KOPT-K1 (cell line): ENCODE results near the gene MAPKAP1.

ENCODE experiments used
- H3K27ac ChIP-seq: fragments of 200-600 bp; sonication (generic); 2 replicates; pipeline ENCODE4 v1.5.1; 2016; ENCODE audit warnings: antibody characterized with exemption, mild to moderate bottlenecking, low read depth, low read length; ENCODE audit not compliant: poor library complexity, severe bottlenecking
- H3K36me3 ChIP-seq: fragments of 200-600 bp; sonication (generic); 2 replicates; pipeline ENCODE4 v1.5.1; 2017; ENCODE audit warnings: antibody characterized with exemption, mild to moderate bottlenecking, low read length, moderate library complexity; ENCODE audit not compliant: insufficient read depth
- H3K9me3 ChIP-seq: fragments of 200-600 bp; sonication (generic); 2 replicates; pipeline ENCODE4 v1.5.1; 2017; ENCODE audit warnings: antibody characterized with exemption, low read length, mild to moderate bottlenecking; ENCODE audit not compliant: insufficient read depth, poor library complexity, severe bottlenecking

Gene MAPKAP1

DNA sequence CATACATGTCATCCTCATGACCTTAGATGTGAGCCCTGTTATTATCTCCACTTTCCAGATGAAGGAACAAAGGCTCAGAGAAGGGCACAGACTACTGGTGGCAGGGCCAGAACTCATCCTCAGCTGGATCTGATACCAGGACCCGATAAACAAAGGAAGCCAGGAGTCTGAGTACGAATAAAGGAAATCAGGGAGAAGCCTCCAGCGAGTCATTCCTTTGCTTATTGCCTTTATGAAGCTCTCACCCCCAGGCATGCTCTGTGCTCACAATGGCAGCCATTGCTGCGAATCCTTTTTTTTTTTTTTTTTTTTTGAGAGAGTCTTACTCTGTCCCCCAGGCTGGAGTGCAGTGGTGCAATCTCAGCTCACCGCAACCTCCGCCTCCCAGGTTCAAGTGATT is 315.3 kb downstream of the MAPKAP1 start:
- no peaks in the 10 kb centered on the region for H3K9me3 ChIP-seq
- H3K36me3 ChIP-seq, result no peaks in the 10 kb centered on the region
- H3K27ac ChIP-seq, result no peak overlapping the region

DNA sequence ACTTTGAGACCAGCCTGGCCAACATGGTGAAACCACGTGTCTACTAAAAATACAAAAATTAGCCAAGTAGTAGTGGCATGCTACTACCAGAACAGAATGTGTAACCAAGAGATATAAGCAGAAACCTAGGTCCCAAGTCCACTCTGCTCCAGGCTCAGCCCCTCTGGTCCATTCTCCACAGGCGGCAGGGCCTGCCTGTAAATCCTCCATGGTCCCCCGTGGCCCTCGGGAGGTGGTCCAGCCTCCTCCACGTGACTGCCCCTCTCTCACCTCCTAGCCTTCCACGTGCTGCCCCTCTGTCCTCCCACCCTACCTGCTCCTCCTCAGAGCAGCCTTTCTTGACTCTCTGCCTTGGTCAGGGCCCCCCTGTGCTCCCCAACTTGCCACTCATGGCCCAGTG is 318.0 kb downstream of the MAPKAP1 start:
- no peak overlapping the region for H3K27ac ChIP-seq
- no peaks in the 10 kb centered on the region for H3K9me3 ChIP-seq

DNA sequence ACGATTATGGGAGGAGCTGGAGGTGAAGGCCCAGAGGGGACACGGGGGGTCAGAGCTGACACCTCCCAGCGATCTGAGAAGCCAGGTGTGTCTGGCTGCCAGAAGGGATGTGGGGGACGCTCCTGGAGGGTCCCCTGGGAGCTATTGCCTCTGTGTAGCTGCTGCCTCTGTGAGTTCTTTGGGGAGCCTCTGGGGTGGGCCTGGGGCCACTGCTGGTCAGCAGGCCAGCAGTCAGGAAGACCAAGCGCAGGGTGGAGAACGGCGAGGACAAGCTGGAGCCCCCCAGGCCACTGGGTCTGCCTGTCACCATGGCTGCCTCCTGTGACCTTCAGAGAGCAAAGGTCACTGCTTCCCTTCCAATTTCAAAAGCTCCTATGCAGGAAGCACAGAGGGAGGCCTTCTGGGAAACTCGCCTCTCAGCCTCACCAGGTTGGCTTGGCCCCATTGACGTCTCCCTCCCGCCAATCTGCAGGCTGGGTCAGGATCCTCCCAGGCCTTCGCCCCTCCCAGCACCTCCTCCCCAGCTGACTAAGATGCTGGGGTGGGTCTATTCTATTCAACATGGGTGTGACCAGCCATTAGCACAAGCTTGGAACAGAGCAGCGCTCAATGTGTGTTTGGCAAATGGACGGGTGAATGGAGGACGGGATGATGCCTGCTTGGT is 319.0 kb downstream of the MAPKAP1 start:
- Histone ChIP-seq H3K36me3 (no peaks in the 10 kb centered on the region), H3K9me3 (no peaks in the 10 kb centered on the region), H3K27ac (no peak overlapping the region)

More for the DNA sequence above, 318.0 kb downstream of the MAPKAP1 start:
- H3K36me3 ChIP-seq, result no peaks in the 10 kb centered on the region
